ENCODE data around the gene FARSA.
A peak's percentile ranks its signal among the peaks of the same experiment; 100 is the strongest.

Gene FARSA

DNA sequence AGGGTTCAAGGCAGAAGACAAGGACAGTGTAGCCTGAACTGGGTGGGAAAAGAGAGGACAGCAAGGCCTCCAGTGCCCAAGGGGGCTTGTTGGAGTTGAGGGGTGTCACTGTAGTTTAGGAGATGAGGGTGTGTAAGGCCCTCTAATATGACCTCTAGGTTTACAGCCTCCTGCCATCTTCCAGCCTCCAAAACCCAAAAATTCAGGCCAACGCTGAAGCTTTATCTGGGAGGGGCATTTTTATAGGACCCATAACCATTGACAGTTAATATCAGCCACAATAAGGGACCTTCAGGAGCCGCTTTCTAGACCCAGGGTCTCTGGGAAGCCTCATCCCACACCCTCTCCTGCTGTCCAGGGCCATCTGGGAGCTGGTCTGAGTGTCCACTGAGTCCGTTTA lies 49.3 kb downstream of the FARSA start:
- H3K27me3 ChIP-seq (ENCODE audit: low read length): no peaks in the 10 kb centered on the region
- no peak overlapping the region for H3K4me2 ChIP-seq (ENCODE audit: low read depth, low read length, poor library complexity, severe bottlenecking)
- H3K9ac ChIP-seq (ENCODE audit: low read length): no peak overlapping the region
- TF ChIP-seq EZH2phosphoT487 (conservative IDR thresholded peaks at IDR 0.05; ENCODE audit: low read length): no peak
- TF ChIP-seq, protein P1, sequence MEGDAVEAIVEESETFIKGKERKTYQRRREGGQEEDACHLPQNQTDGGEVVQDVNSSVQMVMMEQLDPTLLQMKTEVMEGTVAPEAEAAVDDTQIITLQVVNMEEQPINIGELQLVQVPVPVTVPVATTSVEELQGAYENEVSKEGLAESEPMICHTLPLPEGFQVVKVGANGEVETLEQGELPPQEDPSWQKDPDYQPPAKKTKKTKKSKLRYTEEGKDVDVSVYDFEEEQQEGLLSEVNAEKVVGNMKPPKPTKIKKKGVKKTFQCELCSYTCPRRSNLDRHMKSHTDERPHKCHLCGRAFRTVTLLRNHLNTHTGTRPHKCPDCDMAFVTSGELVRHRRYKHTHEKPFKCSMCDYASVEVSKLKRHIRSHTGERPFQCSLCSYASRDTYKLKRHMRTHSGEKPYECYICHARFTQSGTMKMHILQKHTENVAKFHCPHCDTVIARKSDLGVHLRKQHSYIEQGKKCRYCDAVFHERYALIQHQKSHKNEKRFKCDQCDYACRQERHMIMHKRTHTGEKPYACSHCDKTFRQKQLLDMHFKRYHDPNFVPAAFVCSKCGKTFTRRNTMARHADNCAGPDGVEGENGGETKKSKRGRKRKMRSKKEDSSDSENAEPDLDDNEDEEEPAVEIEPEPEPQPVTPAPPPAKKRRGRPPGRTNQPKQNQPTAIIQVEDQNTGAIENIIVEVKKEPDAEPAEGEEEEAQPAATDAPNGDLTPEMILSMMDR (IDR thresholded peaks at IDR 0.05; ENCODE audit: insufficient read depth, low read length, poor library complexity, severe bottlenecking): no peak
- H3K36me3 ChIP-seq (ENCODE audit: low read length): no peaks in the 10 kb centered on the region
- H2AFZ ChIP-seq (ENCODE audit: low read depth, low read length, severe bottlenecking): no peak overlapping the region
- H3K9me2 ChIP-seq (replicated peaks; ENCODE audit: insufficient read depth, low read length): no peaks in the 10 kb centered on the region
- H3K27ac ChIP-seq (ENCODE audit: low read depth, low read length): no peak overlapping the region
- H3F3A ChIP-seq (ENCODE audit: insufficient read depth): peaks cover 6% of the 10 kb centered on the region; the same call in 1 of the 2 replicates
- H3K79me2 ChIP-seq (ENCODE audit: insufficient read depth, low read length): peaks cover 6% of the 10 kb centered on the region; the same call in 1 of the 2 replicates
- no peaks in the 10 kb centered on the region for H4K20me1 ChIP-seq (ENCODE audit: low read depth, low read length)
- no peak overlapping the region for H3K4me3 ChIP-seq (ENCODE audit: insufficient read depth, low read length, poor library complexity, severe bottlenecking)
- H3K9me3 ChIP-seq (ENCODE audit: insufficient read depth, low read length): peaks cover 13% of the 10 kb centered on the region; the same call in 1 of the 2 replicates

GRCh38 chr19:12882589-12882988 lies 50.9 kb downstream of the FARSA start:
- TF ChIP-seq, protein P1 (IDR thresholded peaks at IDR 0.05; ENCODE audit: insufficient read depth, low read length, poor library complexity, severe bottlenecking): no peak
- TF ChIP-seq EZH2phosphoT487 (conservative IDR thresholded peaks at IDR 0.05; ENCODE audit: low read length): no peak
- Histone ChIP-seq H3F3A (ENCODE audit: insufficient read depth) (peaks cover 6% of the 10 kb centered on the region; the same call in 1 of the 2 replicates), H3K27ac (ENCODE audit: low read depth, low read length) (no peak overlapping the region), H3K9me2 (replicated peaks; ENCODE audit: insufficient read depth, low read length) (no peaks in the 10 kb centered on the region), H3K79me2 (ENCODE audit: insufficient read depth, low read length) (peaks cover 6% of the 10 kb centered on the region; the same call in 1 of the 2 replicates), H3K4me3 (ENCODE audit: insufficient read depth, low read length, poor library complexity, severe bottlenecking) (no peak overlapping the region), H3K36me3 (ENCODE audit: low read length) (no peaks in the 10 kb centered on the region), H3K27me3 (ENCODE audit: low read length) (no peaks in the 10 kb centered on the region), H2AFZ (ENCODE audit: low read depth, low read length, severe bottlenecking) (no peak overlapping the region), H3K4me2 (ENCODE audit: low read depth, low read length, poor library complexity, severe bottlenecking) (no peak overlapping the region), H3K9ac (ENCODE audit: low read length) (no peak overlapping the region), H4K20me1 (ENCODE audit: low read depth, low read length) (no peaks in the 10 kb centered on the region), H3K9me3 (ENCODE audit: insufficient read depth, low read length) (peaks cover 13% of the 10 kb centered on the region; the same call in 1 of the 2 replicates)

GRCh38 chr19:12881172-12881808 lies 52.2 kb downstream of the FARSA start, which contains the start of gene DNASE2:
TSS of gene DNASE2 (minus strand) at chr19:12881449. CDS start at chr19:12881375, 74 bp downstream.
- H3K4me2 ChIP-seq (ENCODE audit: low read depth, low read length, poor library complexity, severe bottlenecking): peak within 1 kb of the TSS; percentile 65
- H3K27me3 ChIP-seq (ENCODE audit: low read length): no peaks in the 10 kb centered on the region
- H3K9ac ChIP-seq (ENCODE audit: low read length): peak within 1 kb of the TSS; percentile 90
- H3K27ac ChIP-seq (ENCODE audit: low read depth, low read length): peak within 1 kb of the TSS; percentile 71
- peaks cover 6% of the 10 kb centered on the region; the same call in 1 of the 2 replicates for H3F3A ChIP-seq (ENCODE audit: insufficient read depth)
- TF ChIP-seq EZH2phosphoT487 (conservative IDR thresholded peaks at IDR 0.05; ENCODE audit: low read length): no peak
- TF ChIP-seq, protein P1 (IDR thresholded peaks at IDR 0.05; ENCODE audit: insufficient read depth, low read length, poor library complexity, severe bottlenecking): no peak
- H2AFZ ChIP-seq (ENCODE audit: low read depth, low read length, severe bottlenecking): peak within 1 kb of the TSS; percentile 90
- peaks cover 13% of the 10 kb centered on the region; the same call in 1 of the 2 replicates for H3K9me3 ChIP-seq (ENCODE audit: insufficient read depth, low read length)
- peak within 1 kb of the TSS; percentile 94 for H3K4me3 ChIP-seq (ENCODE audit: insufficient read depth, low read length, poor library complexity, severe bottlenecking)
- H3K79me2 ChIP-seq (ENCODE audit: insufficient read depth, low read length): peaks cover 6% of the 10 kb centered on the region; the same call in 1 of the 2 replicates
- H3K36me3 ChIP-seq (ENCODE audit: low read length): no peaks in the 10 kb centered on the region
- H4K20me1 ChIP-seq (ENCODE audit: low read depth, low read length): no peaks in the 10 kb centered on the region
- H3K9me2 ChIP-seq (replicated peaks; ENCODE audit: insufficient read depth, low read length): no peaks in the 10 kb centered on the region

All from SU-DHL-6 (cell line).